BE2C (cell line): ENCODE results near the gene ELF5.

Experiments
- DNase-seq: peaks from one replicate; pipeline ENCODE4 v3.0.0-alpha.2; 2020
- H3K27me3 ChIP-seq: fragments of 250-450 bp; sonication (Bioruptor Pico); 2 replicates; pipeline ENCODE4 v1.5.1; 2020; ENCODE audit warnings: mild to moderate bottlenecking
- H3K36me3 ChIP-seq: fragments of 250-450 bp; sonication (Bioruptor Pico); 2 replicates; pipeline ENCODE4 v1.5.1; 2020; ENCODE audit warnings: mild to moderate bottlenecking
- H3K4me1 ChIP-seq: fragments of 250-450 bp; sonication (Bioruptor Pico); 2 replicates; pipeline ENCODE4 v1.5.1; 2020
- H3K4me3 ChIP-seq: 2 replicates; pipeline ENCODE4 v1.5.1; 2011; ENCODE audit warnings: low read depth, low read length
- H3K9me3 ChIP-seq: fragments of 250-450 bp; sonication (Bioruptor Pico); 2 replicates; pipeline ENCODE4 v1.5.1; 2020
- CTCF ChIP-seq: IDR thresholded peaks from 2 replicates; pipeline ENCODE4 v1.5.1; 2012; ENCODE audit warnings: mild to moderate bottlenecking, low read depth, low read length

ELF5 gene

DNA sequence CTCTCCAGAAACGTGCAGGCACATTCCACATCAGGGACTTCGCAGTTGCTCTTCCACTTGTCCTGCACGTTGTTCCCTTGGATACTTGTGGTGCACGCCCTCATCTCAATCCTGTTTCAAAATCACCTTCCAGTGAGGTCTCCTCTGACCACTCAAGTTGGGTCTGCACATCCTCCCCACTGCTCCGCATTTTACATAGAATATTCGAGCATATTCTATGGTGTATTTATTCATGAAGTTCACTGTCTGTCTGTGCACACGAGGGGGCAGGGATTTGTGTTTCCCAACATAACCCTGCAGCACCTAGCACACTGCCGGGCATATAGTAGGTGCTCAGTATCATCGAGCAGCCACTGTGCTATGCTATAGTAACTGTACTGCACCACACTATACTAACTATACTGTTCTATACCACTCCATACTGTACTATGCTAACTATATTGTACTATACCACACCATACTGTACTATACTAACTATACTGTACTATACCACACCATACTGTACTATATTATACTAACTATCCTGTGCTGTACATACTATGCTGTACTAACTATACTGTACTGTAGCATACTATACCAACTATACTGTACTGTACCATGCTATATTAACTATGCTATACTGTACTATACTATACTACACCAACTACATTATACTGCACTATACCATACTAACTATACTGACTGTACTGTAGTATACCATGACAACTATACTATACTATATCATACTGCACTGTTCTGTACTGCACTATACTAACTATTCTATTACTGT, 30.3 kb downstream of the ELF5 start:
- Histone ChIP-seq H3K27me3 (no peaks in the 10 kb centered on the region), H3K4me1 (no peaks in the 10 kb centered on the region), H3K36me3 (no peaks in the 10 kb centered on the region), H3K4me3 (no peak overlapping the region), H3K9me3 (no peaks in the 10 kb centered on the region)
- no peak for TF ChIP-seq CTCF
- no peak for DNase-seq

- H3K4me3 ChIP-seq: no peak overlapping the region
- no peaks in the 10 kb centered on the region for H3K36me3 ChIP-seq
- no peaks in the 10 kb centered on the region for H3K4me1 ChIP-seq
- no peaks in the 10 kb centered on the region for H3K27me3 ChIP-seq
- H3K9me3 ChIP-seq: no peaks in the 10 kb centered on the region
- no peak for DNase-seq
- no peak for TF ChIP-seq CTCF
These were observed 32.3 kb downstream of the ELF5 start for GRCh38 chr11:34481307-34481706.

- Histone ChIP-seq H3K4me3 (no peak overlapping the region), H3K36me3 (no peaks in the 10 kb centered on the region), H3K27me3 (no peaks in the 10 kb centered on the region), H3K9me3 (no peaks in the 10 kb centered on the region), H3K4me1 (no peaks in the 10 kb centered on the region)
- TF ChIP-seq CTCF: no peak
- no peak for DNase-seq
These were observed 33.3 kb downstream of the ELF5 start for GRCh38 chr11:34480314-34480713.

DNA sequence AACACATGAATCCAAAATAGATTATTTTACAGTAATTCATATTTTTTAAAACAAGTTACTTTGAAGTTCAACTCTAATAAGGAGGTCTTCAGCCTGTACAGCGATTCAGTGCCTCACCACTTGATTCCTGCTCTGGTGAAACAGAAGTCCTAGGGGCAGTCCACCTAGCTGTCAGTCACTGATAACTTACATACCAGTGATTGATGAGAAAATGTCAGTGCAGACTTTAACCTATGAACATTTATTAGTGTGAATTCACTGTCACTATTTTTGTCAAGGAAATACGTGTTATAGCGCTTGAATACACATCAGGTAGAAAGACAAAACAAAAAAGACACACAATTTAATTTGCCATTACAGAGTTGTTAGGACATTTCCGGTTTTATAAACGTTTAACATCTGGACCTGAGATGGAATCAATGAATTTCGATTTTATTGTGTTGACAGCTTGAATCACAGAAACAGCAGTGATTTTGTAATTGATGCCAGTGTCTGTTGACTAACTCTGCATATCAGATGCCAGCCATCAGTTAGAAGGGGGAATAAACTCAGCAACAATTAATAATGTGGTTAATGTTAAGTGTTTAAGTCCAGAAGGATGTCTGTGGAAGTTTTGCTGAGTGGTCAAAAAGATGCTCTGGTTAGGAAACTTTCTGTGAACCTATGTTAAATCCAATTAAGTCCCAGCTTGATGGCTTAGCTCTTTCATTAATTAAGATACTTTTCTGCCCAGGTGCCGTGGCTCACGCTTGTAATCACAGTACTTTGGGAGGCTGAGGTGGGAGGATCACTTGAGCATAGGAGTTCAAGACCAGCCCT, 34.5 kb downstream of the ELF5 start:
- H3K9me3 ChIP-seq: no peaks in the 10 kb centered on the region
- no peaks in the 10 kb centered on the region for H3K36me3 ChIP-seq
- H3K4me3 ChIP-seq: no peak overlapping the region
- no peaks in the 10 kb centered on the region for H3K4me1 ChIP-seq
- DNase-seq: no peak
- H3K27me3 ChIP-seq: no peaks in the 10 kb centered on the region
- TF ChIP-seq CTCF: no peak

DNA sequence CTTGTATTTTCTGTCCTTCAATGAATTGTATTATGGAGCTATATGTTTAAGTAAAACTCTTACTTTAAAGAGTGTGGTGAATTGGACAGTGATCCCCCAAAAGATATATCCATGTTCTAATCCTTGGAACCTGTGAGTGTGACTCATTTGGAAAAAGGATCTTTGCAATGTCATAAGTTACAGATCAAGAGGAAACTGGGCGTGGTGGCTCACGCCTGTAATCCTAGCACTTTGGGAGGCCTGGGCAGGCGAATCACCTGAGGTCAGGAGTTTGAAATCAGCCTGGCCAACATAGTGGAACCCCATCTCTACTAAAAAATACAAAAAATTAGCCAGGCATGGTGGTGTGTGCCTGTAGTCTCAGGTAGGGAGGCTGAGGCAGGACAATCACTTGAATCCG, 36.7 kb downstream of the ELF5 start:
- DNase-seq: no peak
- Histone ChIP-seq H3K4me3 (no peak overlapping the region), H3K4me1 (no peaks in the 10 kb centered on the region), H3K9me3 (no peaks in the 10 kb centered on the region), H3K27me3 (no peaks in the 10 kb centered on the region), H3K36me3 (no peaks in the 10 kb centered on the region)
- no peak for TF ChIP-seq CTCF

- H3K36me3 ChIP-seq: no peaks in the 10 kb centered on the region
- H3K9me3 ChIP-seq: no peaks in the 10 kb centered on the region
- no peaks in the 10 kb centered on the region for H3K27me3 ChIP-seq
- no peak overlapping the region for H3K4me3 ChIP-seq
- no peaks in the 10 kb centered on the region for H3K4me1 ChIP-seq
- no peak for DNase-seq
- TF ChIP-seq CTCF: no peak
These were observed 37.9 kb downstream of the ELF5 start for GRCh38 chr11:34475656-34476055.
